HCT116 (cell line): Measurements from ENCODE around the gene TTLL7. TPM values are rescaled to one million over a fixed set of nuclear protein-coding genes. Genes with fewer than 3 reads are reported as not detected.

Experiments used
- ATAC-seq: fragments of 200-7000 bp; cut with Tn5 transposase; 2 replicates; pipeline ENCODE4 v1.9.1; 2020; ENCODE audit warnings: mild to moderate bottlenecking, moderate library complexity
- BruUV-seq: library from RNA; stranded (reverse); fragments of 400-500 nt; replicated peaks from 2 replicates; lab custom pipeline; 2021; lab: Mats Ljungman, UMichigan
- CTCF ChIA-PET: fragments of 300-600 bp; sonication (Branson Sonifier 250); formaldehyde crosslinking; loops from one replicate; lab custom pipeline; 2021; ENCODE audit warnings: antibody characterized with exemption; lab: Charles Lee
- POLR2A ChIA-PET: fragments of 300-600, 350-600 bp; sonication (Branson Sonifier 250); formaldehyde crosslinking; loops from one replicate; lab custom pipeline; 2021; ENCODE audit warnings: antibody characterized with exemption; lab: Charles Lee
- RAD21 ChIA-PET, 2 experiments: fragments of 300-600 bp; sonication (Branson Sonifier 250); formaldehyde crosslinking; loops; one replicate each; lab custom pipeline; 2023; ENCODE audit warnings: low total read pairs in 2 of 2; ENCODE audit not compliant: uncharacterized antibody in 2 of 2, unreplicated experiment in 2 of 2, low non-redundant PET in 1 of 2; lab: Charles Lee
- DNase-seq: peaks from one replicate; pipeline ENCODE4 v3.0.0-alpha.2; 2010; ENCODE audit warnings: low read depth, low spot score
- H2AFZ ChIP-seq: fragments of 200-600 bp; shearing (Covaris generic), sonication (generic); 2 replicates; pipeline ENCODE4 v1.6.1; 2017; ENCODE audit warnings: low read depth, mixed run types, mixed read lengths, antibody characterized with exemption, low read length; ENCODE audit not compliant: poor library complexity, severe bottlenecking
- H3K27ac ChIP-seq: 2 replicates; pipeline ENCODE4 v1.5.1; 2012; ENCODE audit warnings: low read depth, low read length
- H3K27me3 ChIP-seq: fragments of 200-600 bp; sonication (generic); 2 replicates; pipeline ENCODE4 v1.6.1; 2016; ENCODE audit warnings: mixed run types, low read length, mixed read lengths; ENCODE audit not compliant: insufficient read depth
- H3K36me3 ChIP-seq, 2 experiments: fragments of 200-500 bp in 1 of 2; fragments of 200-600 bp in 1 of 2; sonication (Bioruptor generic) in 1 of 2; sonication (generic) in 1 of 2; 2 replicates each; pipeline versions ENCODE4 v1.5.1 to v1.6.1; 2014 to 2016; ENCODE audit warnings: low read length in 2 of 2, inconsistent platforms in 1 of 2, mixed read lengths in 1 of 2, mixed run types in 1 of 2; ENCODE audit not compliant: insufficient read depth in 2 of 2, control insufficient read depth in 1 of 2
- H3K4me1 ChIP-seq, 2 experiments: fragments of 200-600 bp in 1 of 2; sonication (generic) in 1 of 2; 2 replicates each; pipeline versions ENCODE4 v1.5.1 to v1.6.1; 2012 to 2017; ENCODE audit warnings: low read length in 2 of 2, inconsistent platforms in 1 of 2, mild to moderate bottlenecking in 1 of 2, mixed read lengths in 1 of 2, mixed run types in 1 of 2, moderate library complexity in 1 of 2; ENCODE audit not compliant: insufficient read depth in 2 of 2, control insufficient read depth in 1 of 2
- H3K4me2 ChIP-seq: fragments of 200-600 bp; sonication (generic); 2 replicates; pipeline ENCODE4 v1.6.1; 2017; ENCODE audit warnings: mixed run types, low read length, mixed read lengths
- H3K4me3 ChIP-seq, 2 experiments: fragments of 200-600 bp in 1 of 2; sonication (generic) in 1 of 2; replicated peaks in 1 of 2; 2 replicates each; pipeline ENCODE4 v1.5.1; 2011 to 2016; ENCODE audit warnings: low read length in 2 of 2, control low read depth in 1 of 2, low read depth in 1 of 2, mild to moderate bottlenecking in 1 of 2, mixed read lengths in 1 of 2, mixed run types in 1 of 2
- H3K79me2 ChIP-seq: fragments of 200-600 bp; sonication (generic); 2 replicates; pipeline ENCODE4 v1.6.1; 2017; ENCODE audit warnings: mild to moderate bottlenecking, mixed run types, low read length, moderate library complexity, mixed read lengths; ENCODE audit not compliant: insufficient read depth
- H3K9ac ChIP-seq: fragments of 200-600 bp; sonication (generic); 2 replicates; pipeline ENCODE4 v1.6.1; 2016; ENCODE audit warnings: low read length, mixed read lengths
- H3K9me2 ChIP-seq: fragments of 200-600 bp; sonication (generic), shearing (Covaris generic); 2 replicates; pipeline ENCODE4 v1.6.1; 2017; ENCODE audit warnings: mixed run types, mild to moderate bottlenecking, moderate library complexity; ENCODE audit not compliant: insufficient read depth
- H3K9me3 ChIP-seq, 2 experiments: fragments of 200-500 bp in 1 of 2; fragments of 200-600 bp in 1 of 2; sonication (Bioruptor generic) in 1 of 2; sonication (generic) in 1 of 2; 2 replicates each; pipeline ENCODE4 v1.6.1; 2014 to 2017; ENCODE audit warnings: low read length in 2 of 2, mixed read lengths in 2 of 2, inconsistent platforms in 1 of 2, low read depth in 1 of 2, mild to moderate bottlenecking in 1 of 2, mixed run types in 1 of 2, moderate library complexity in 1 of 2; ENCODE audit not compliant: control insufficient read depth in 1 of 2, insufficient read depth in 1 of 2
- H4K20me1 ChIP-seq: fragments of 200-600 bp; sonication (generic), shearing (Covaris generic); 2 replicates; pipeline ENCODE4 v1.6.1; 2017; ENCODE audit warnings: mixed run types, mild to moderate bottlenecking, moderate library complexity; ENCODE audit not compliant: insufficient read depth
- CEBPB ChIP-seq: IDR thresholded peaks from 2 replicates; pipeline ENCODE4 v1.6.1; 2012; ENCODE audit warnings: low read depth
- ELF1 ChIP-seq: IDR thresholded peaks from 2 replicates; pipeline ENCODE4 v1.6.1; 2012; ENCODE audit warnings: low read depth, borderline replicate concordance
- EZH2phosphoT487 ChIP-seq: fragments of 200-600 bp; IDR thresholded peaks from 2 replicates; pipeline ENCODE4 v1.6.1; 2018; ENCODE audit warnings: antibody characterized with exemption, borderline replicate concordance
- POLR2A ChIP-seq: IDR thresholded peaks from 2 replicates; pipeline ENCODE4 v1.7.0; 2011; ENCODE audit warnings: borderline replicate concordance; ENCODE audit not compliant: insufficient read depth, insufficient read length; ENCODE audit errors: extremely low read depth
- YY1 ChIP-seq: IDR thresholded peaks from 2 replicates; pipeline ENCODE4 v1.6.1; 2011; ENCODE audit warnings: low read length, low read depth, moderate library complexity, mild to moderate bottlenecking; ENCODE audit not compliant: insufficient replicate concordance; ENCODE audit errors: extremely low read depth
- intact Hi-C: fragments of 100-400 bp; cut with micrococcal nuclease; formaldehyde crosslinking; loops from 2 replicates; pipeline ENCODE4 v1.10.0; 2022
- total RNA-seq: library from RNA; stranded (reverse); gene quantifications from one replicate; pipeline ENCODE4 v1.2.1, GENCODE V29; 2021; ENCODE audit not compliant: unreplicated experiment
- TF ChIP-seq, protein P1 (sequence below): IDR thresholded peaks from 2 replicates; pipeline ENCODE4 v1.6.1; 2012; ENCODE audit warnings: low read depth
- TF ChIP-seq, protein P2 (sequence below): IDR thresholded peaks from 2 replicates; pipeline ENCODE4 v1.6.1; 2012

TTLL7 gene
- total RNA-seq, 1 experiment from 2014 or later: 21.2 TPM

DNA sequence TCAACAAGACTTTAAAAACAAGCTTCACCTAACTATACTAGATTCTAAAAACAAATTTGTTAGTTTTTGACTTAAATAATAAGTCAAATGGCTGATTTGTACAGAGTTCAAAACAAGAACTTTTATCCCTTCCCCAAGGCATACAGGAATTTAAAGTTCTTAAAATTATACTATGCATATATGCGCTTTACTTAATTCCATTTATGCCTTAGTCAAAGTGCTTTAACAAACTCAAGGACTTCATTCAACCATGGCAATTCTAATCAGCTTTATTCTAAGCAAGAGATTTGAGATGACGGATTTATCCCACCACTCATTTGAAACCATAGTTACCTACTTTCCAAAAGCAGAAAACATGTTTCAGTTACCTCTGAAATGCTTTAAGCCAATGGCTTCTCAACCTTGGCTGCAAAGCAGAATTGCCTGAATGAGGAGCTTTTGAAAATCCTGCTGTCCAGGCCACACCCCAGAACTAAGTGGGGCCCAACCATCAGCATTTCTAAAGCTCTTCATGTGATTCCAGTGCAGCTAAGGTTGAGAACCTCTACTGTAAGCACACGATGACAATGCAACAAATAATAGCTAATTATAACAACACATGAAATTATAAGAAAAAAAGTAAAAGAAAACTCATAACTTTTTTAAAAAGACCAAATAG is 44.6 kb downstream of the TTLL7 start:
- Histone ChIP-seq H3K4me1 (no peaks in the 10 kb centered on the region), H3K9me2 (no peaks in the 10 kb centered on the region), H3K79me2 (no peaks in the 10 kb centered on the region), H4K20me1 (no peaks in the 10 kb centered on the region), H3K4me3 (no peak overlapping the region), H2AFZ (no peak overlapping the region), H3K4me2 (no peak overlapping the region), H3K9me3 (no peaks in the 10 kb centered on the region), H3K27me3 (no peaks in the 10 kb centered on the region), H3K9ac (no peak overlapping the region), H3K27ac (no peak overlapping the region), H3K36me3 (no peaks in the 10 kb centered on the region)
- TF ChIP-seq, protein P1, sequence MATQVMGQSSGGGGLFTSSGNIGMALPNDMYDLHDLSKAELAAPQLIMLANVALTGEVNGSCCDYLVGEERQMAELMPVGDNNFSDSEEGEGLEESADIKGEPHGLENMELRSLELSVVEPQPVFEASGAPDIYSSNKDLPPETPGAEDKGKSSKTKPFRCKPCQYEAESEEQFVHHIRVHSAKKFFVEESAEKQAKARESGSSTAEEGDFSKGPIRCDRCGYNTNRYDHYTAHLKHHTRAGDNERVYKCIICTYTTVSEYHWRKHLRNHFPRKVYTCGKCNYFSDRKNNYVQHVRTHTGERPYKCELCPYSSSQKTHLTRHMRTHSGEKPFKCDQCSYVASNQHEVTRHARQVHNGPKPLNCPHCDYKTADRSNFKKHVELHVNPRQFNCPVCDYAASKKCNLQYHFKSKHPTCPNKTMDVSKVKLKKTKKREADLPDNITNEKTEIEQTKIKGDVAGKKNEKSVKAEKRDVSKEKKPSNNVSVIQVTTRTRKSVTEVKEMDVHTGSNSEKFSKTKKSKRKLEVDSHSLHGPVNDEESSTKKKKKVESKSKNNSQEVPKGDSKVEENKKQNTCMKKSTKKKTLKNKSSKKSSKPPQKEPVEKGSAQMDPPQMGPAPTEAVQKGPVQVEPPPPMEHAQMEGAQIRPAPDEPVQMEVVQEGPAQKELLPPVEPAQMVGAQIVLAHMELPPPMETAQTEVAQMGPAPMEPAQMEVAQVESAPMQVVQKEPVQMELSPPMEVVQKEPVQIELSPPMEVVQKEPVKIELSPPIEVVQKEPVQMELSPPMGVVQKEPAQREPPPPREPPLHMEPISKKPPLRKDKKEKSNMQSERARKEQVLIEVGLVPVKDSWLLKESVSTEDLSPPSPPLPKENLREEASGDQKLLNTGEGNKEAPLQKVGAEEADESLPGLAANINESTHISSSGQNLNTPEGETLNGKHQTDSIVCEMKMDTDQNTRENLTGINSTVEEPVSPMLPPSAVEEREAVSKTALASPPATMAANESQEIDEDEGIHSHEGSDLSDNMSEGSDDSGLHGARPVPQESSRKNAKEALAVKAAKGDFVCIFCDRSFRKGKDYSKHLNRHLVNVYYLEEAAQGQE: no peak
- TF ChIP-seq CEBPB: no peak
- no peak for TF ChIP-seq EZH2phosphoT487
- TF ChIP-seq, protein P2, sequence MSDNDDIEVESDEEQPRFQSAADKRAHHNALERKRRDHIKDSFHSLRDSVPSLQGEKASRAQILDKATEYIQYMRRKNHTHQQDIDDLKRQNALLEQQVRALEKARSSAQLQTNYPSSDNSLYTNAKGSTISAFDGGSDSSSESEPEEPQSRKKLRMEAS: no peak
- TF ChIP-seq YY1: no peak
- TF ChIP-seq POLR2A: no peak
- no peak for TF ChIP-seq ELF1
- ChIA-PET RAD21 (no interaction called here), POLR2A (interaction anchor here (0.5 kb wide), 1 partner anchor 620 kb away, joined by 3 read pairs; the partner anchor contains the start of gene CTBS), CTCF (no interaction called here)
- BruUV-seq: no TSS peak
- DNase-seq (no peak), ATAC-seq (no peak)
- intact Hi-C loops: no loop called here
